Breast epithelium (tissue), 4 donors: ENCODE data around the gene ABCC2. TPM values are rescaled to one million over a fixed set of nuclear protein-coding genes. Genes with fewer than 3 reads are reported as not detected.

Source experiments
- DNase-seq, 2 donors: peaks; one replicate each; pipeline ENCODE4 v3.0.0-alpha.2; 2019; ENCODE audit warnings: low spot score in 2 of 2
- H3K27ac ChIP-seq, 2 donors: fragments of 200-600 bp; sonication (generic) in 1 of 2; one replicate each; pipeline ENCODE4 v1.5.1; 2016 to 2019; ENCODE audit warnings: mild to moderate bottlenecking in 1 of 2
- H3K27me3 ChIP-seq, 2 donors: fragments of 200-600 bp; sonication (generic) in 1 of 2; one replicate each; pipeline versions ENCODE4 v1.5.1 to v1.6.0; 2017 to 2019; ENCODE audit warnings: control low read depth in 1 of 2, mild to moderate bottlenecking in 1 of 2
- H3K36me3 ChIP-seq: fragments of 200-600 bp; one replicate; pipeline ENCODE4 v1.5.1; 2019
- H3K4me1 ChIP-seq, 2 donors: fragments of 200-600 bp; sonication (generic); one replicate each; pipeline ENCODE4 v1.5.1; 2016 to 2019; ENCODE audit warnings: control low read depth in 1 of 2
- H3K4me3 ChIP-seq, 3 donors: fragments of 200-600 bp; sonication (generic); 1 replicate in 2 of 3; 2 replicates in 1 of 3; pipeline ENCODE4 v1.5.1; 2016 to 2019; ENCODE audit warnings: mild to moderate bottlenecking in 3 of 3, moderate library complexity in 2 of 3
- H3K9me3 ChIP-seq, 2 donors: fragments of 200-600 bp; sonication (generic) in 1 of 2; one replicate each; pipeline ENCODE4 v1.5.1; 2016 to 2019; ENCODE audit warnings: control low read depth in 1 of 2
- POLR2A ChIP-seq: fragments of 450-650 bp; IDR thresholded peaks from one replicate; pipeline ENCODE4 v1.6.1; 2016; ENCODE audit warnings: antibody characterized with exemption, mild to moderate bottlenecking, moderate library complexity
- POLR2AphosphoS5 ChIP-seq, 3 donors: sonication (generic); formaldehyde crosslinking; IDR thresholded peaks; one replicate each; pipeline ENCODE4 v1.6.1; 2017; ENCODE audit warnings: antibody characterized with exemption in 3 of 3
- intact Hi-C: fragments of 100-400 bp; cut with DNase I; formaldehyde crosslinking; loops from one replicate; pipeline ENCODE4 v1.15.1; 2023; ENCODE audit warnings: low total_unique reads
- total RNA-seq, 3 donors: library from RNA; depleted of rRNA; stranded (reverse); fragments of >200 nt; gene quantifications; one replicate each; pipeline ENCODE4 v1.1.0, GENCODE V29; 2016
- TF ChIP-seq, protein P1 (sequence below), 3 donors: fragments of 450-650 bp; IDR thresholded peaks; one replicate each; pipeline ENCODE4 v1.5.1; 2016 to 2017; ENCODE audit warnings: antibody characterized with exemption in 3 of 3, mild to moderate bottlenecking in 3 of 3, moderate library complexity in 3 of 3

ABCC2 gene
- total RNA-seq, 3 donors from 2014 or later, result 2.0 to 3.1 (median 2.1) TPM

DNA sequence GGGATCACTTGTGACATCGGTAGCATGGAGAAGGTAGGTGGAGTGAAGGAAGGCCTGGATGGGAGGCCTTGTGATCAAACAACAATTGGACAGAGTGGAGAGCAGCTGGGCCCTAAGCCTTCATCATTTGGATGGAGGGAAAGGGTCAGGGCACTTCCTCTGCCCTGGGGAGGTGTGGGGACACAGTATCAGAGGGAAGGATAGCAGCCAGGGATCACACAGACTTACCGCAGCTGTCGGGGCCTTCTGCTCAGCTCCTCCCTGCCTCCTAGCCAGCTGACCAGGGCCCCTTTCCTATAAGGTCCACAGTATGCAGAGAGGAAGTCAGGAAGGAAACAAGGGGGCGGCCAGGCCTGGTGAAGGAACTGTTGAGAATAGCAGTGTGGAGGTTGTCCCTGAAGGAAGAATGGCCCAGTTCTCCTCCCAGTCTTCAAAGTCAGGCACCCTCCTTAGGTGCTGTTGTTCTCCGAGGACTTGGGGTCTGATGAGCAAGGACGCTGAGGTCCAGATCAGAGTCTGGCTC lies 62.1 kb downstream of the ABCC2 start:
- intact Hi-C loops, result no loop called here
- TF ChIP-seq POLR2A, result no peak
- TF ChIP-seq, protein P1, sequence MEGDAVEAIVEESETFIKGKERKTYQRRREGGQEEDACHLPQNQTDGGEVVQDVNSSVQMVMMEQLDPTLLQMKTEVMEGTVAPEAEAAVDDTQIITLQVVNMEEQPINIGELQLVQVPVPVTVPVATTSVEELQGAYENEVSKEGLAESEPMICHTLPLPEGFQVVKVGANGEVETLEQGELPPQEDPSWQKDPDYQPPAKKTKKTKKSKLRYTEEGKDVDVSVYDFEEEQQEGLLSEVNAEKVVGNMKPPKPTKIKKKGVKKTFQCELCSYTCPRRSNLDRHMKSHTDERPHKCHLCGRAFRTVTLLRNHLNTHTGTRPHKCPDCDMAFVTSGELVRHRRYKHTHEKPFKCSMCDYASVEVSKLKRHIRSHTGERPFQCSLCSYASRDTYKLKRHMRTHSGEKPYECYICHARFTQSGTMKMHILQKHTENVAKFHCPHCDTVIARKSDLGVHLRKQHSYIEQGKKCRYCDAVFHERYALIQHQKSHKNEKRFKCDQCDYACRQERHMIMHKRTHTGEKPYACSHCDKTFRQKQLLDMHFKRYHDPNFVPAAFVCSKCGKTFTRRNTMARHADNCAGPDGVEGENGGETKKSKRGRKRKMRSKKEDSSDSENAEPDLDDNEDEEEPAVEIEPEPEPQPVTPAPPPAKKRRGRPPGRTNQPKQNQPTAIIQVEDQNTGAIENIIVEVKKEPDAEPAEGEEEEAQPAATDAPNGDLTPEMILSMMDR (IDR thresholded peaks at IDR 0.05), result no peak
- TF ChIP-seq POLR2AphosphoS5 (IDR thresholded peaks at IDR 0.05), result no peak
- no peaks in the 10 kb centered on the region for H3K4me1 ChIP-seq
- no peak overlapping the region for H3K4me3 ChIP-seq
- no peak overlapping the region for H3K27ac ChIP-seq
- H3K9me3 ChIP-seq, result no peaks in the 10 kb centered on the region
- no peak for DNase-seq
- H3K36me3 ChIP-seq, result no peaks in the 10 kb centered on the region
- H3K27me3 ChIP-seq, result no peaks in the 10 kb centered on the region

DNA sequence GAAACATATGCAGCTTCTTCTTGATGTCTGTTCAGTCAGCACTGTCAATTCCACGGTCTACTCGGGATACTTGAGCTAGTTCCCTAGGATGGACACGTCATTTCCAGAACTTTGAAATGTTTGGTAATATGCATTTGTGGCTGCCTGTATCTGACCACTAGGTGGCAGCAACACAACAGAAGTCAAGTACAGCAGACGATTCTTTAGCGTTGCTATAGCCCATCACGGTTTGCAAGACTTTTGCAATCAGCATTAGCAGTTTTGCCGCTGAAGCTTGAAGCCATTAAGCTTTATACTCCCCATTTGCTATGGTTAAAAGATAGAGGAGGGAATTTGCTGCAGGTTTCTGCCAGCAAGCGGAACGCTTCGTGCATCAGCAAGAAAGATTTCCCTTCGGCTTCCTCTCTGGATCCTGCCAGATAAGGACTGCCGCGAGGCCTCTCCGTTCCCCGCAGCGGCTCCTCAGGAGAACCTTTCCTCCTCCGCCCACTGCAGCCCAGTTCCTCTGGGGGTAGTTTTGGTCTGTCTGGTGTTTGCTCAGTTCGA lies 63.5 kb downstream of the ABCC2 start:
- H3K36me3 ChIP-seq, result no peaks in the 10 kb centered on the region
- intact Hi-C loops, result no loop called here
- H3K9me3 ChIP-seq, result no peaks in the 10 kb centered on the region
- TF ChIP-seq, protein P1 (IDR thresholded peaks at IDR 0.05), result peak; percentile 91 to 95 (median 94)
- TF ChIP-seq POLR2AphosphoS5 (IDR thresholded peaks at IDR 0.05) (peak in 2 of 3 donors; percentile 21 to 71), POLR2A (no peak)
- no peaks in the 10 kb centered on the region for H3K4me1 ChIP-seq
- H3K27me3 ChIP-seq, result no peaks in the 10 kb centered on the region
- DNase-seq, result peak; percentile 64 to 65
- peak overlapping the region in 1 of 2 donors; percentile 40 for H3K27ac ChIP-seq
- peak overlapping the region; percentile 18 to 53 (median 21) for H3K4me3 ChIP-seq

DNA sequence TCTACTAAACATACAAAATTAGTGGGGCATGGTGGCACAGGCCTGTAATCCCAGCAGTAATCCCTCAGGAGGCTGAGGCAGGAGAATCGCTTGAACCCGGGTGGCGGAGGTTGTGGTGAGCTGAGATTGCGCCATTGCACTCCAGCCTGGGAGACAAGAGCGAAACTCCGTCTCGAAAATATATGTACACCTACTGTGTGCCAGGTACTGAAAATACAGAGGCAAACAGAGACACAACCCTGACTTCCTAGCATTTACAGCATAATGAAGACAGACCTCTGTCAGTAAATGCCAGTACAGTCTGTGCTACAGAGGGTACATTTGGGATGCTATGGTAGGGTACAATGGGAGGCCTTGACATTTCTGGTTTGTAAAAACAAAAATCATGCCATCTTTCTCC lies 66.6 kb downstream of the ABCC2 start:
- H3K36me3 ChIP-seq, result no peaks in the 10 kb centered on the region
- no peak for DNase-seq
- intact Hi-C loops, result no loop called here
- H3K9me3 ChIP-seq, result no peaks in the 10 kb centered on the region
- no peak overlapping the region for H3K4me3 ChIP-seq
- H3K27ac ChIP-seq, result no peak overlapping the region
- TF ChIP-seq POLR2A (no peak), POLR2AphosphoS5 (IDR thresholded peaks at IDR 0.05) (no peak)
- TF ChIP-seq, protein P1 (IDR thresholded peaks at IDR 0.05), result no peak
- no peaks in the 10 kb centered on the region for H3K27me3 ChIP-seq
- no peaks in the 10 kb centered on the region for H3K4me1 ChIP-seq

DNA sequence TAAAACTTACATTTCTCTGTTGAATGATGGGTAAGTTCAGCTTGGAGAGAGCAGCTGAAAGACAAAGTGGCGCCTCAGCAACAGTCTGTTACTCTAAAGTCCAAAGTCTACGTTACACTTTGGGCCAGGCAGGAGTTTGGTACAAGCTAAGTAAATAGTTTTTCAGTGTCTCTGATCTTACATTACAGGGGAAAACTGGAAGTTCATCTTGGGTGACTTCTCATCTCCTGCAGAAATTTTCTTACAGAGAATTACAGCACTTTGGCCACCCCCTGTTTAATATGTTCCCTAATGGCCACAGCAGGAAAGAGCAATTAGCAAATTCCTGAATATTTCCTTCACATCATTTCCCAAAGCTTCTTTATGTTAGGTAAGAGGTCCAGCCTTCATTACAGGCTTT lies 67.1 kb downstream of the ABCC2 start:
- no peak for TF ChIP-seq POLR2AphosphoS5 (IDR thresholded peaks at IDR 0.05)
- no peak for TF ChIP-seq POLR2A
- TF ChIP-seq, protein P1 (IDR thresholded peaks at IDR 0.05), result no peak
- H3K9me3 ChIP-seq, result no peaks in the 10 kb centered on the region
- no peak overlapping the region for H3K4me3 ChIP-seq
- DNase-seq, result no peak
- no peaks in the 10 kb centered on the region for H3K27me3 ChIP-seq
- intact Hi-C loops, result no loop called here
- no peaks in the 10 kb centered on the region for H3K36me3 ChIP-seq
- H3K27ac ChIP-seq, result no peak overlapping the region
- no peaks in the 10 kb centered on the region for H3K4me1 ChIP-seq

DNA sequence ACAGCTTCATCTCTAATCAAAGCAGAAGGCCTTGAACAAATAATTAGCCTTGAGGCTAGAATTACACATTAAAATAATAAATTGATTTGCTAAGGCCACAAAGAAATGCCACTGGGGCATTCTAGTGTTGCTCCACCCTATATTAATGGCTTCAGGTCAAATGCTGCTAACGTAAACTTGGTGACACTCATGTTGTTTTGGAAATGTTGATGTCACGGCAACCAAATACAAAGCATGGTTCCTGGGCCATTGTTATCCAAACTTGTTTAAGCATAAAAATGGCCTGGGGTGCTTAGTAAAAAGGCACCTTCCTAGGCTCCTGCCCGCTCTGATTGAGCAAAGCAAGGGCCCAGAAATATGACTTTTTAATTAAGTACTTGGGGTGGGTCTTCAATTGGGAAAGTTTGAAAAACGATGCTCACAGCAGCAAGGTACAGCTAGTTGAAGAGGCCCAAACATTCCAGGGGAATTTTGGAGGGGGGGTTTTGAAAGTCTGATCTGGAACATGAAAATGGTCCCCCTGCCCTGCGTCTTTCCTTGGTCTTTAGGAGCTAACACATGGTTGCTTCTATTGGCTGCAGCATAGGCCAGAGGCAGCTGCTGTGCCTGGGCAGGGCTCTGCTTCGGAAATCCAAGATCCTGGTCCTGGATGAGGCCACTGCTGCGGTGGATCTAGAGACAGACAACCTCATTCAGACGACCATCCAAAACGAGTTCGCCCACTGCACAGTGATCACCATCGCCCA lies 67.8 kb downstream of the ABCC2 start:
- no peaks in the 10 kb centered on the region for H3K36me3 ChIP-seq
- H3K27me3 ChIP-seq, result no peaks in the 10 kb centered on the region
- no peaks in the 10 kb centered on the region for H3K9me3 ChIP-seq
- H3K27ac ChIP-seq, result no peak overlapping the region
- H3K4me3 ChIP-seq, result no peak overlapping the region
- DNase-seq, result no peak
- H3K4me1 ChIP-seq, result no peaks in the 10 kb centered on the region
- no peak for TF ChIP-seq POLR2A
- no peak for TF ChIP-seq POLR2AphosphoS5 (IDR thresholded peaks at IDR 0.05)
- TF ChIP-seq, protein P1 (IDR thresholded peaks at IDR 0.05), result no peak
- intact Hi-C loops, result no loop called here
